ENCODE results near the gene MAPK1.

DNA sequence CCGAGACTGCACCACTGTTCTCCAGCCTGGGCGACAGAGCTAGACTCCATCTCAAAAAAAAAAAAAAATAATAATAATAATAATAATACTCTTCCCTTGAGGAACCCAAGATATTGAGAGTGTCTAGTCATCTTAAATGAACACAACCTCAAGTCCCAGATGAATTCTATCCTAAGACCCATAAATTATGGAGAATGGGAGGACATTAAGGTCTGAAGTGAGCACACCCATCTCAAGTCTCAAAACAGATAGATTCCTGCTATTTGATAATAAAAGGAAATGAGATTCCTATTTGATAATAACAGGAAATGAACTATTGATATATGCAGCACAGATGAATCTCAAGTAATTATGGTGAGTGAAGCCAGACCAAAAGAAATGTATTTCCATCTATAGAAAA, 51.5 kb downstream of the MAPK1 start:
- TF ChIP-seq, protein P1, sequence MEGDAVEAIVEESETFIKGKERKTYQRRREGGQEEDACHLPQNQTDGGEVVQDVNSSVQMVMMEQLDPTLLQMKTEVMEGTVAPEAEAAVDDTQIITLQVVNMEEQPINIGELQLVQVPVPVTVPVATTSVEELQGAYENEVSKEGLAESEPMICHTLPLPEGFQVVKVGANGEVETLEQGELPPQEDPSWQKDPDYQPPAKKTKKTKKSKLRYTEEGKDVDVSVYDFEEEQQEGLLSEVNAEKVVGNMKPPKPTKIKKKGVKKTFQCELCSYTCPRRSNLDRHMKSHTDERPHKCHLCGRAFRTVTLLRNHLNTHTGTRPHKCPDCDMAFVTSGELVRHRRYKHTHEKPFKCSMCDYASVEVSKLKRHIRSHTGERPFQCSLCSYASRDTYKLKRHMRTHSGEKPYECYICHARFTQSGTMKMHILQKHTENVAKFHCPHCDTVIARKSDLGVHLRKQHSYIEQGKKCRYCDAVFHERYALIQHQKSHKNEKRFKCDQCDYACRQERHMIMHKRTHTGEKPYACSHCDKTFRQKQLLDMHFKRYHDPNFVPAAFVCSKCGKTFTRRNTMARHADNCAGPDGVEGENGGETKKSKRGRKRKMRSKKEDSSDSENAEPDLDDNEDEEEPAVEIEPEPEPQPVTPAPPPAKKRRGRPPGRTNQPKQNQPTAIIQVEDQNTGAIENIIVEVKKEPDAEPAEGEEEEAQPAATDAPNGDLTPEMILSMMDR (IDR thresholded peaks at IDR 0.05): no peak
- TF ChIP-seq POLR2A (IDR thresholded peaks at IDR 0.05): no peak

Data from heart left ventricle (tissue), 13 donors.